DOHH2 (cell line): ENCODE measurements around the gene NKIRAS1.

ENCODE experiments used
- H3F3A ChIP-seq: fragments of 200-600 bp; sonication (generic), shearing (Covaris generic); 2 replicates; pipeline ENCODE4 v1.6.0; 2016; ENCODE audit warnings: antibody characterized with exemption, mild to moderate bottlenecking; ENCODE audit not compliant: control insufficient read depth, insufficient read depth
- H3K27ac ChIP-seq: fragments of 200-600 bp; sonication (generic); 2 replicates; pipeline ENCODE4 v1.5.1; 2014; ENCODE audit warnings: low read depth, mild to moderate bottlenecking, low read length, moderate library complexity
- H3K27me3 ChIP-seq: fragments of 200-600 bp; sonication (generic); 2 replicates; pipeline ENCODE4 v1.6.1; 2014; ENCODE audit warnings: mild to moderate bottlenecking, low read length, mixed read lengths; ENCODE audit not compliant: control insufficient read depth
- H3K36me3 ChIP-seq: fragments of 200-600 bp; sonication (generic); 2 replicates; pipeline ENCODE4 v1.6.1; 2014; ENCODE audit warnings: mild to moderate bottlenecking, low read length, moderate library complexity, mixed read lengths; ENCODE audit not compliant: control insufficient read depth
- H3K4me1 ChIP-seq: fragments of 200-600 bp; sonication (generic); 2 replicates; pipeline ENCODE4 v1.6.1; 2014; ENCODE audit warnings: mild to moderate bottlenecking, low read length, mixed read lengths; ENCODE audit not compliant: control insufficient read depth
- H3K4me2 ChIP-seq: fragments of 200-600 bp; sonication (generic); 2 replicates; pipeline ENCODE4 v1.6.0; 2014; ENCODE audit warnings: mild to moderate bottlenecking, low read length, moderate library complexity
- H3K4me3 ChIP-seq: fragments of 200-600 bp; sonication (generic); 2 replicates; pipeline ENCODE4 v1.5.1; 2014; ENCODE audit warnings: mild to moderate bottlenecking, low read length, mixed read lengths
- H3K79me2 ChIP-seq: fragments of 200-600 bp; sonication (generic); 2 replicates; pipeline ENCODE4 v1.6.1; 2014; ENCODE audit warnings: mild to moderate bottlenecking, low read length, mixed read lengths; ENCODE audit not compliant: control insufficient read depth
- H3K9me2 ChIP-seq: fragments of 200-600 bp; sonication (generic); replicated peaks from 2 replicates; pipeline ENCODE4 v1.6.1; 2014; ENCODE audit warnings: mild to moderate bottlenecking, low read length, mixed read lengths; ENCODE audit not compliant: control insufficient read depth
- H3K9me3 ChIP-seq: fragments of 200-600 bp; sonication (generic); 2 replicates; pipeline ENCODE4 v1.6.1; 2014; ENCODE audit warnings: antibody characterized with exemption, low read length, mixed read lengths; ENCODE audit not compliant: control insufficient read depth, insufficient read depth
- H4K20me1 ChIP-seq: fragments of 200-600 bp; sonication (generic); 2 replicates; pipeline ENCODE4 v1.6.0; 2014; ENCODE audit warnings: low read depth, mild to moderate bottlenecking, antibody characterized with exemption, low read length, moderate library complexity; ENCODE audit not compliant: control insufficient read depth, insufficient read depth
- CTCF ChIP-seq: fragments of 200-600 bp; sonication (generic); IDR thresholded peaks from one replicate; pipeline ENCODE4 v1.5.1; 2014; ENCODE audit warnings: antibody characterized with exemption, mild to moderate bottlenecking, low read depth, low read length; ENCODE audit not compliant: poor library complexity, severe bottlenecking
- EZH2phosphoT487 ChIP-seq: fragments of 200-600 bp; sonication (generic); IDR thresholded peaks from 2 replicates; pipeline ENCODE4 v1.6.1; 2017; ENCODE audit warnings: borderline replicate concordance, mild to moderate bottlenecking, antibody characterized with exemption, low read length, moderate library complexity, mixed read lengths

The NKIRAS1 gene

DNA sequence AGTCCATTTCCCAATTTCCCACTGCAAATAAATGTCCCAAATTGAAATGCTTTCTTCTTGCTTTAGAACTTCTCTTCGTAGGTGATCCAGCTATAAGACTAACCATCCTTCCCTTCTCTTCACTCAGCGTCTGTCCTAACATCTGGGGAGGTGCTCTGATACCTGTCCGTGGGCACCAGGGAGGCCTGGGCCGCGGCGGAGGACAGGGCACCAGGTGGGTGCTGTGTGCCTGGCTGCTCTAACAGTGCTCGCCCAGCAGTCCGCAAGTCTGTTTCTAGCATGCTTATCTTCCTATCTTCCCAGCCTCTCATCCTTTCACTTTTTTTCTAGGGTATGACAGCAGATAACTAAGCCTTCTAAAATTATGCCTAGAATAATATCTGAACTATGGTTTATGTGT, 37.3 kb downstream of the NKIRAS1 start:
- Histone ChIP-seq H3K4me2 (no peak overlapping the region), H3K27ac (no peak overlapping the region), H3K79me2 (peaks cover 15% of the 10 kb centered on the region), H3K9me2 (no peaks in the 10 kb centered on the region), H3K36me3 (no peaks in the 10 kb centered on the region), H3F3A (no peaks in the 10 kb centered on the region), H4K20me1 (peaks cover 4% of the 10 kb centered on the region; the same call in 1 of the 2 replicates), H3K27me3 (no peaks in the 10 kb centered on the region), H3K4me3 (no peak overlapping the region), H3K4me1 (peaks cover 4% of the 10 kb centered on the region), H3K9me3 (no peaks in the 10 kb centered on the region)
- TF ChIP-seq EZH2phosphoT487 (no peak), CTCF (no peak)

DNA sequence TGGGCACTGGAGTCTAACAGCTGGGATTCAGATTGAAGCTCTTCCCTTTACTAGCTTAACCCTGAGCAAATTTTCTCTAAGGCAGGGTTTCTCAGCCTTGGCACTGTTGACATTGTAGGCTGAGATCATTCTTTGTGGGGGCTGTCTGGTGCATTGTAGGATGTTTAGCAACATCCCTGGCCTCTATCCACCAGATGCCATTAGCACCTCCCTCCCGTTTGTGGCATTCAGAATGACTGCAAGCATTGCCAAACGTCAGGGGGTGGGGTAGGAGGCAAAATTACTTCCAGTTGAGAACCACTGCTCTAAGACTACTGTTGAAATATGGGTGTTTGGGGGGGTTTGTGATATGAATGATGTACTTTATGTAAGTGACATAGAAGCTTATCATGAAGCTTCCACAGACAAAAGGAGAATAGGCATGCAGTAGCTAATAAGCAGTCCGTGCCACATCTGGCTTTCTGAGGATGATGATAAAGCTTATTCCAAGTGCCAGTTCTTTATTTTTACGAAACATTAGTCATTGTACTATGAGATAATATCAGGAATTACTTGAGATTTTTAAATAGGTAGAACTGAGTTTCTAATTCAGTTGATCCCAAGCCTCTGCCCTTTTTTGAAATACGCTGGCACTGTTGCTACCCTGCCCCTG, 39.3 kb downstream of the NKIRAS1 start:
- Histone ChIP-seq H3K9me3 (no peaks in the 10 kb centered on the region), H3K4me2 (no peak overlapping the region), H3K4me1 (peaks cover 4% of the 10 kb centered on the region), H3K9me2 (no peaks in the 10 kb centered on the region), H3K4me3 (no peak overlapping the region), H3K27ac (no peak overlapping the region), H3K79me2 (peaks cover 15% of the 10 kb centered on the region), H3F3A (no peaks in the 10 kb centered on the region), H3K36me3 (no peaks in the 10 kb centered on the region), H3K27me3 (no peaks in the 10 kb centered on the region), H4K20me1 (peaks cover 4% of the 10 kb centered on the region; the same call in 1 of the 2 replicates)
- TF ChIP-seq EZH2phosphoT487 (no peak), CTCF (no peak)

DNA sequence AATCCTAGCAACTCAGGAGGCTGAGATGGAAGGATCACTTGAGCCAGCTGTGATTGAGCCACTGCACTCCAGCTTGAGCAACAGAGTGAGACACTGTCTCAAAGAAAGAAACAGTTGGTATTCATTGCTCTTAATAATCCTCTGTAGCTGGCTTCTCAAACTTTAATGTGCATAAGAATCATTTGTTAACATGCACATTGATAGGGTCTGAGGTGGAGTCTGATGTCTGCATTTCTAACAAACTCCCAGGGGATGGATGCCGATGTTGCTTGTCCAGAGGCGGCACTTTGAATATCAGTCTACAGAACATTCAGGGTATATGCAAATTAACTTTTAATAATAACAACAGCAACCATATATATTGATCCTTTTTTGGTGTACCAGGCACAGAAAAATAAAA, 39.9 kb downstream of the NKIRAS1 start:
- no peak overlapping the region for H3K27ac ChIP-seq
- H4K20me1 ChIP-seq, result peaks cover 4% of the 10 kb centered on the region; the same call in 1 of the 2 replicates
- no peak for TF ChIP-seq CTCF
- no peak for TF ChIP-seq EZH2phosphoT487
- H3K4me1 ChIP-seq, result peaks cover 4% of the 10 kb centered on the region
- H3K9me3 ChIP-seq, result no peaks in the 10 kb centered on the region
- H3K27me3 ChIP-seq, result no peaks in the 10 kb centered on the region
- peaks cover 15% of the 10 kb centered on the region for H3K79me2 ChIP-seq
- no peaks in the 10 kb centered on the region for H3K9me2 ChIP-seq
- no peaks in the 10 kb centered on the region for H3F3A ChIP-seq
- H3K36me3 ChIP-seq, result no peaks in the 10 kb centered on the region
- no peak overlapping the region for H3K4me3 ChIP-seq
- H3K4me2 ChIP-seq, result no peak overlapping the region
